RPMI8226 (cell line): ENCODE data around the gene EME2.

Experiments
- DNase-seq: peaks from one replicate; pipeline ENCODE4 v3.0.0-alpha.2; 2015

Gene EME2

GRCh38 chr16:1767116-1767994 lies 5.3 kb upstream of the EME2 start:
- DNase-seq: no peak

GRCh38 chr16:1768061-1768766 lies 4.4 kb upstream of the EME2 start:
- DNase-seq: no peak

- DNase-seq: no peak
These were observed 3.7 kb upstream of the EME2 start for GRCh38 chr16:1768767-1769401.

GRCh38 chr16:1769402-1770300 lies 3.0 kb upstream of the EME2 start:
- DNase-seq: no peak

- DNase-seq: peak; percentile 46
These were observed 2.1 kb upstream of the EME2 start for GRCh38 chr16:1770328-1771187.

- DNase-seq: peak; percentile 84
These were observed 1.3 kb upstream of the EME2 start, which contains the start of gene NME3 for GRCh38 chr16:1771188-1771863. TSS of gene NME3 (minus strand) at chr16:1771543. CDS start at chr16:1771534, 9 bp downstream.

GRCh38 chr16:1771864-1772361 lies 697 bp upstream of the EME2 start:
- DNase-seq: no peak

GRCh38 chr16:1772908-1773702 lies 495 bp downstream of the EME2 start, which contains the start of gene MRPS34:
TSS of gene MRPS34 (minus strand) at chr16:1773134. CDS start at chr16:1773119, 15 bp downstream.
- DNase-seq: peak; percentile 96

GRCh38 chr16:1773703-1774447 lies 1.3 kb downstream of the EME2 start:
- peak; percentile 48 for DNase-seq

GRCh38 chr16:1774448-1774780 lies 1.8 kb downstream of the EME2 start:
- DNase-seq: no peak

- no peak for DNase-seq
These were observed 2.6 kb downstream of the EME2 start for GRCh38 chr16:1775006-1775845.

- DNase-seq: no peak
These were observed 3.4 kb downstream of the EME2 start for GRCh38 chr16:1775846-1776671.

GRCh38 chr16:1776672-1776955 lies 4.0 kb downstream of the EME2 start:
- DNase-seq: no peak

- no peak for DNase-seq
These were observed 4.4 kb downstream of the EME2 start for GRCh38 chr16:1776991-1777374.

- DNase-seq: no peak
These were observed 5.0 kb downstream of the EME2 start for GRCh38 chr16:1777375-1778199.
